Liver (tissue), 6 donors: Measurements from ENCODE around the gene VASN. TPM values are rescaled to one million over a fixed set of nuclear protein-coding genes. Genes with fewer than 3 reads are reported as not detected.

Experiments
- GABPA ChIP-seq, 2 donors: IDR thresholded peaks in 1 of 2; conservative IDR thresholded peaks in 1 of 2; 2 replicates each; pipeline ENCODE4 v1.6.1; 2016; ENCODE audit warnings: antibody characterized with exemption in 2 of 2, mild to moderate bottlenecking in 1 of 2, moderate library complexity in 1 of 2
- HNF4G ChIP-seq: IDR thresholded peaks from 2 replicates; pipeline ENCODE4 v1.6.1; 2016; ENCODE audit warnings: antibody characterized with exemption
- ZBTB33 ChIP-seq: IDR thresholded peaks from 2 replicates; pipeline ENCODE4 v1.6.1; 2016; ENCODE audit warnings: antibody characterized with exemption
- polyA plus RNA-seq, 2 donors: library from polyadenylated mRNA; stranded (reverse) in 1 of 2; unstranded in 1 of 2; fragments of 200-250 nt in 1 of 2; fragments of >200 nt in 1 of 2; fragmentation: Nextera tagmentation in 1 of 2; extraction: Ambion mirVana in 1 of 2; gene quantifications; one replicate each; pipeline versions ENCODE4 v1.2.1 to v1.2.3, GENCODE V29; 2013 to 2015
- small RNA-seq: library from RNA; depleted of rRNA; stranded (forward); fragments of <200 nt; gene quantifications from one replicate; pipeline ENCODE3, GENCODE V24; 2014
- total RNA-seq, 2 donors: library from RNA; depleted of rRNA; stranded (reverse); fragments of >200 nt; gene quantifications; one replicate each; pipeline ENCODE4 v1.2.3, GENCODE V29; 2014
- donor health status: healthy.
- donor health status: healthy.
- donor health status: healthy.

VASN gene
- total and polyA plus RNA-seq, 4 donors: 6.2 to 26.9 (median 21.2) TPM

GRCh38 chr16:4431023-4431422, 59.4 kb downstream of the VASN start (continued):
- no peak for TF ChIP-seq ZBTB33
- TF ChIP-seq HNF4G: no peak
- no peak for TF ChIP-seq GABPA (IDR thresholded peaks at IDR 0.05 in 1 of 2, conservative IDR thresholded peaks at IDR 0.05 in 1 of 2)

Small RNAs within 50 kb of the gene (small RNA-seq; reads per million reads assigned to genes)
- not detected for gene AC012676.2

Other genes starting within 250 kb of the VASN start
- under 1 TPM; 0.14 to 0.17 TPM for gene SRL, start 129.8 kb upstream of the VASN start, total RNA-seq
- under 1 TPM; 0.17 to 0.22 TPM for gene SRL, start 129.8 kb upstream of the VASN start, polyA plus RNA-seq
- gene TFAP4, start 98.8 kb upstream of the VASN start, total RNA-seq: 1 to 10 TPM; 2.8 to 3.8 TPM
- 1 to 10 TPM; 1.5 to 3.5 TPM for gene TFAP4, start 98.8 kb upstream of the VASN start, polyA plus RNA-seq
- 1 to 10 TPM; 1.0 to 1.2 TPM for gene GLIS2, start 55.8 kb upstream of the VASN start, total RNA-seq
- 1 to 10 TPM in 1 of 2 donors, under 1 TPM in 1; 0.68 to 1.4 TPM for gene GLIS2, start 55.8 kb upstream of the VASN start, polyA plus RNA-seq
- 10 to 100 TPM; 14.0 to 23.8 TPM for gene PAM16, start 20.5 kb upstream of the VASN start, total RNA-seq
- 10 to 100 TPM; 35.3 to 70.5 TPM for gene PAM16, start 20.5 kb upstream of the VASN start, polyA plus RNA-seq
- gene CORO7, start 44.7 kb downstream of the VASN start, total RNA-seq: 10 to 100 TPM; 16.0 to 21.5 TPM
- gene CORO7, start 44.7 kb downstream of the VASN start, polyA plus RNA-seq: 10 to 100 TPM in 1 of 2 donors, 1 to 10 TPM in 1; 7.3 to 10.0 TPM
- 10 to 100 TPM; 39.6 to 86.3 TPM for gene DNAJA3, start 54.0 kb downstream of the VASN start, total RNA-seq
- 10 to 100 TPM; 57.2 to 73.9 TPM for gene DNAJA3, start 54.0 kb downstream of the VASN start, polyA plus RNA-seq
- 10 to 100 TPM; 20.1 to 21.8 TPM for gene NMRAL1, start 102.8 kb downstream of the VASN start, total RNA-seq
- 10 to 100 TPM; 34.8 to 45.4 TPM for gene NMRAL1, start 102.8 kb downstream of the VASN start, polyA plus RNA-seq
- gene HMOX2, start 104.5 kb downstream of the VASN start, total RNA-seq: 10 to 100 TPM; 11.4 to 45.7 TPM
- 10 to 100 TPM; 77.3 to 81.5 TPM for gene HMOX2, start 104.5 kb downstream of the VASN start, polyA plus RNA-seq
- 1 to 10 TPM; 4.4 to 8.4 TPM for gene CDIP1, start 166.9 kb downstream of the VASN start, total RNA-seq
- gene CDIP1, start 166.9 kb downstream of the VASN start, polyA plus RNA-seq: 10 to 100 TPM; 15.7 to 18.6 TPM
- gene C16orf96, start 184.5 kb downstream of the VASN start, total RNA-seq: under 1 TPM; 0.09 to 0.25 TPM
- gene C16orf96, start 184.5 kb downstream of the VASN start, polyA plus RNA-seq: under 1 TPM; 0.06 to 0.07 TPM
- gene UBALD1, start 243.0 kb downstream of the VASN start, total RNA-seq: 1 to 10 TPM; 4.5 to 6.9 TPM
- gene UBALD1, start 243.0 kb downstream of the VASN start, polyA plus RNA-seq: 10 to 100 TPM in 1 of 2 donors, 1 to 10 TPM in 1; 8.2 to 22.4 TPM